ENCODE measurements around the gene TEX19. TPM values are rescaled to one million over a fixed set of nuclear protein-coding genes. Genes with fewer than 3 reads are reported as not detected.

TEX19 gene
- total and polyA plus RNA-seq, 2 of the 8 experiments (the other 6 are each of a cell fraction or from before 2014, with no cell fraction given) = 0.54 to 0.80 TPM

GRCh38 chr17:82371333-82372248, 12.5 kb downstream of the TEX19 start, which contains the start of gene UTS2R:
Gene UTS2R (plus strand): TSS chr17:82371765. CDS start chr17:82374325, 2,560 bp downstream.
- no peak within 1 kb of the TSS for H3K56ac ChIP-seq (replicated peaks; ENCODE audit: insufficient read length, low read depth, low read length)
- no peak within 1 kb of the TSS for H3K14ac ChIP-seq (ENCODE audit: insufficient read length)
- ChIA-PET POLR2A (ENCODE audit: partially characterized antibody) (interaction anchor here (0.9 to 1.3 kb wide), 2 partner anchors 9 to 21 kb away, joined by 3 to 5 read pairs; no protein-coding TSS in a partner anchor), CTCF (ENCODE audit: partially characterized antibody) (interaction anchor here (0.6 to 2.4 kb wide), 7 partner anchors 9 to 133 kb away, joined by 3 to 15 read pairs (median 4); no protein-coding TSS in a partner anchor)
- WGBS, 2 experiments (ENCODE audit: extremely low coverage in 1 of 2, insufficient coverage in 1 of 2, insufficient read length in 1 of 2, insufficient replicate concordance in 2 of 2, low coverage in 1 of 2, low lambda C conversion rate in 2 of 2, missing lambda C conversion rate in 1 of 2) = 9% methylated on average over 52 of the region's 109 CpGs; no CpG with 5 or more reads in 1 of the 2 experiments
- no peak within 1 kb of the TSS for H3K27ac ChIP-seq (ENCODE audit: low read depth, low read length)
- H2BK20ac ChIP-seq (ENCODE audit: low read length) = no peak within 1 kb of the TSS
- no peak within 1 kb of the TSS for H2BK5ac ChIP-seq (ENCODE audit: low read depth, low read length)
- no peak within 1 kb of the TSS for H2BK120ac ChIP-seq (replicated peaks; ENCODE audit: low read depth, low read length)
- H3K18ac ChIP-seq (ENCODE audit: extremely low read depth, low read length) = peak within 1 kb of the TSS; percentile 24; the same call in 1 of the 2 replicates
- peak within 1 kb of the TSS; percentile 59 to 67; a peak in 3 of 4 replicates for H3K4me2 ChIP-seq (ENCODE audit: insufficient read depth in 1 of 2, low read depth in 2 of 2, low read length in 2 of 2)
- no peak for DNase-seq (ENCODE audit: low read depth in 1 of 2, low spot score in 2 of 2)
- H4K8ac ChIP-seq (ENCODE audit: extremely low read depth, insufficient read depth, low read length) = peak within 1 kb of the TSS; percentile 25; the same call in 1 of the 2 replicates
- no peak within 1 kb of the TSS for H2AK5ac ChIP-seq (ENCODE audit: low read depth, low read length)
- H3K27me3 ChIP-seq (replicated peaks in 1 of 4; ENCODE audit: control insufficient read depth in 3 of 4, extremely low read depth in 1 of 4, insufficient read depth in 3 of 4, low read length in 3 of 4) = peaks cover 29 to 65% (median 53%) of the 10 kb centered on the region in 4 experiments
- no peak within 1 kb of the TSS for H3K23ac ChIP-seq (ENCODE audit: insufficient read length)
- H4K5ac ChIP-seq (ENCODE audit: insufficient read length, low read depth, low read length) = no peak within 1 kb of the TSS
- peaks cover 0 to 6% (median 0%) of the 10 kb centered on the region in 4 experiments; a peak in 2 of 7 replicates for H3K4me1 ChIP-seq (replicated peaks in 1 of 4; ENCODE audit: control insufficient read depth in 3 of 4, insufficient read depth in 4 of 4, low read length in 3 of 4)
- H3K9ac ChIP-seq (replicated peaks in 1 of 4; ENCODE audit: extremely low read depth in 1 of 4, low read depth in 3 of 4, low read length in 3 of 4) = no peak within 1 kb of the TSS
- H3K36me3 ChIP-seq (ENCODE audit: control insufficient read depth in 2 of 4, insufficient read depth in 4 of 4, low read length in 3 of 4) = no peaks in the 10 kb centered on the region
- no peak within 1 kb of the TSS for H2AFZ ChIP-seq (ENCODE audit: low read length)
- H3K9me3 ChIP-seq (ENCODE audit: insufficient read depth in 2 of 2, low read depth in 1 of 2, low read length in 1 of 2) = no peaks in the 10 kb centered on the region; a peak in 1 of 4 replicates
- peaks cover 7% of the 10 kb centered on the region; the same call in 1 of the 2 replicates for H3K23me2 ChIP-seq (ENCODE audit: low read depth, low read length)
- peaks cover 0 to 4% of the 10 kb centered on the region in 2 experiments for H4K20me1 ChIP-seq (replicated peaks in 1 of 2; ENCODE audit: control insufficient read depth in 1 of 2, insufficient read depth in 2 of 2, low read length in 2 of 2)
- peak within 1 kb of the TSS; percentile 14 to 61 (median 26); a peak in 6 of 8 replicates for H3K4me3 ChIP-seq (ENCODE audit: extremely low read depth in 1 of 4, insufficient read depth in 2 of 4, low read depth in 3 of 4, low read length in 4 of 4)
- 0 out of 2 replicates have a peak within 1 kb of the TSS, but pooled peaks have one; percentile 34 for H2BK15ac ChIP-seq (ENCODE audit: low read length)
- no peak within 1 kb of the TSS for H2BK12ac ChIP-seq (ENCODE audit: low read depth, low read length)
- no peaks in the 10 kb centered on the region for H3K79me2 ChIP-seq (ENCODE audit: control insufficient read depth in 1 of 2, insufficient read depth in 2 of 2, low read length in 2 of 2)
- no peak within 1 kb of the TSS for H3K4ac ChIP-seq (replicated peaks; ENCODE audit: insufficient read length, low read depth, low read length)
- no peak within 1 kb of the TSS for H4K91ac ChIP-seq (replicated peaks; ENCODE audit: insufficient read length, low read length)
- H3K79me1 ChIP-seq (ENCODE audit: low read depth, low read length) = no peaks in the 10 kb centered on the region
- FAIRE-seq = no peak
- TF ChIP-seq KDM4A (IDR thresholded peaks at IDR 0.05; ENCODE audit: low read depth, low read length, severe bottlenecking) = peak; percentile 60
- TF ChIP-seq RAD21 (IDR thresholded peaks at IDR 0.05 in 1 of 2, conservative IDR thresholded peaks at IDR 0.05 in 1 of 2; ENCODE audit: low read depth in 2 of 2, low read length in 2 of 2) = no peak
- no peak for TF ChIP-seq CHD1 (IDR thresholded peaks at IDR 0.05; ENCODE audit: low read depth, low read length)
- no peak for TF ChIP-seq CTBP2 (IDR thresholded peaks at IDR 0.05; ENCODE audit: borderline replicate concordance, insufficient read depth, insufficient read length, low read length)
- TF ChIP-seq BACH1 (IDR thresholded peaks at IDR 0.05; ENCODE audit: low read length) = peak; percentile 15; the same call in 1 of the 2 replicates
- peak; percentile 55 for TF ChIP-seq EZH2 (IDR thresholded peaks at IDR 0.05; ENCODE audit: low read depth, low read length, severe bottlenecking)
- peak; percentile 58 for TF ChIP-seq MAX (IDR thresholded peaks at IDR 0.05)
- TF ChIP-seq E2F6 (IDR thresholded peaks at IDR 0.05) = peak; percentile 42; the same call in 1 of the 2 replicates
